Activated gamma-delta T cell treated with Interleukin-2 at 50 U/mL for 16 hours (primary cell): ENCODE results near the gene GPHA2.

Source experiments
- DNase-seq: peaks from one replicate; pipeline ENCODE4 v3.0.0-alpha.2; 2020

Gene GPHA2

GRCh38 chr11:64909653-64910343 is 25.9 kb downstream of the GPHA2 start:
- DNase-seq, result no peak

GRCh38 chr11:64908766-64909165 is 26.9 kb downstream of the GPHA2 start:
- DNase-seq, result no peak

GRCh38 chr11:64906314-64906635 is 29.4 kb downstream of the GPHA2 start:
- no peak for DNase-seq

- DNase-seq, result no peak
These were observed 30.0 kb downstream of the GPHA2 start for GRCh38 chr11:64905516-64906313.

GRCh38 chr11:64903291-64903833 is 32.3 kb downstream of the GPHA2 start:
- DNase-seq, result no peak

- no peak for DNase-seq
These were observed 33.4 kb downstream of the GPHA2 start for GRCh38 chr11:64902102-64902900.

- DNase-seq, result no peak
These were observed 34.9 kb downstream of the GPHA2 start for GRCh38 chr11:64900774-64901173.

- peak; percentile 57 for DNase-seq
These were observed 35.4 kb downstream of the GPHA2 start for GRCh38 chr11:64900263-64900678.

GRCh38 chr11:64898541-64898940 is 37.2 kb downstream of the GPHA2 start:
- no peak for DNase-seq

GRCh38 chr11:64898076-64898445 is 37.6 kb downstream of the GPHA2 start:
- no peak for DNase-seq

- no peak for DNase-seq
These were observed 38.2 kb downstream of the GPHA2 start for GRCh38 chr11:64897381-64898075.

GRCh38 chr11:64896448-64897022 is 39.2 kb downstream of the GPHA2 start:
- no peak for DNase-seq

- no peak for DNase-seq
These were observed 40.8 kb downstream of the GPHA2 start for GRCh38 chr11:64894812-64895452.

GRCh38 chr11:64894070-64894811 is 41.5 kb downstream of the GPHA2 start:
- peak; percentile 95 for DNase-seq

- no peak for DNase-seq
These were observed 42.3 kb downstream of the GPHA2 start for GRCh38 chr11:64893194-64894069.

GRCh38 chr11:64892838-64893193 is 42.9 kb downstream of the GPHA2 start:
- no peak for DNase-seq

GRCh38 chr11:64892411-64892831 is 43.3 kb downstream of the GPHA2 start:
- DNase-seq, result no peak

GRCh38 chr11:64891880-64892279 is 43.8 kb downstream of the GPHA2 start:
- DNase-seq, result no peak

- DNase-seq, result no peak
These were observed 44.4 kb downstream of the GPHA2 start for GRCh38 chr11:64891215-64891848.

GRCh38 chr11:64890522-64890939 is 45.2 kb downstream of the GPHA2 start:
- DNase-seq, result no peak
